Mesenchymal stem cell (in vitro differentiated cells and primary cell): ENCODE data around the gene ANKRD12.
A peak's percentile ranks its signal among the peaks of the same experiment; 100 is the strongest.

ENCODE experiments used
- DNase-seq: peaks from one replicate; pipeline ENCODE4 v3.0.0-alpha.2; 2013
- H2AFZ ChIP-seq: one replicate; pipeline ENCODE4 v1.6.1; 2013; ENCODE audit warnings: low read depth, mild to moderate bottlenecking, control low read depth, inconsistent platforms, low read length, moderate library complexity
- H2AK5ac ChIP-seq: 2 replicates; pipeline ENCODE4 v1.6.1; 2013; ENCODE audit warnings: low read length, moderate library complexity, mild to moderate bottlenecking, inconsistent platforms; ENCODE audit not compliant: severe bottlenecking
- H2BK120ac ChIP-seq: one replicate; pipeline ENCODE4 v1.6.1; 2013; ENCODE audit warnings: low read depth, mild to moderate bottlenecking, inconsistent platforms, low read length, moderate library complexity
- H2BK12ac ChIP-seq, 2 experiments: one replicate each; pipeline ENCODE4 v1.6.1; 2013; ENCODE audit warnings: inconsistent platforms in 2 of 2, low read length in 2 of 2, mild to moderate bottlenecking in 2 of 2, moderate library complexity in 2 of 2, control low read depth in 1 of 2
- H2BK15ac ChIP-seq: one replicate; pipeline ENCODE4 v1.6.1; 2013; ENCODE audit warnings: mild to moderate bottlenecking, low read depth, inconsistent platforms; ENCODE audit not compliant: poor library complexity, severe bottlenecking
- H2BK5ac ChIP-seq: 2 replicates; pipeline ENCODE4 v1.6.1; 2013; ENCODE audit warnings: low read depth, mild to moderate bottlenecking, low read length, control low read depth, inconsistent platforms; ENCODE audit not compliant: poor library complexity, severe bottlenecking
- H3K14ac ChIP-seq, 2 experiments: one replicate each; pipeline ENCODE4 v1.6.1; 2013; ENCODE audit warnings: inconsistent platforms in 2 of 2, low read length in 2 of 2, control low read depth in 1 of 2, mild to moderate bottlenecking in 1 of 2, moderate library complexity in 1 of 2
- H3K18ac ChIP-seq, 2 experiments: one replicate each; pipeline ENCODE4 v1.6.1; 2013; ENCODE audit warnings: inconsistent platforms in 2 of 2, low read length in 2 of 2, control low read depth in 1 of 2, low read depth in 1 of 2, mild to moderate bottlenecking in 1 of 2
- H3K23ac ChIP-seq, 2 experiments: one replicate each; pipeline ENCODE4 v1.6.1; 2013; ENCODE audit warnings: inconsistent platforms in 2 of 2, low read length in 2 of 2, mild to moderate bottlenecking in 2 of 2, moderate library complexity in 2 of 2, control low read depth in 1 of 2
- H3K27ac ChIP-seq: 2 replicates; pipeline ENCODE4 v1.5.1; 2013; ENCODE audit warnings: mild to moderate bottlenecking, moderate library complexity, low read length, control low read depth, inconsistent platforms; ENCODE audit not compliant: poor library complexity, severe bottlenecking
- H3K27me3 ChIP-seq, 2 experiments: 2 replicates each; pipeline versions ENCODE4 v1.6.1 to v1.7.0; 2013; ENCODE audit warnings: low read length in 2 of 2, mild to moderate bottlenecking in 2 of 2, moderate library complexity in 2 of 2, control low read depth in 1 of 2, inconsistent platforms in 1 of 2; ENCODE audit not compliant: control insufficient read depth in 1 of 2, insufficient read depth in 1 of 2
- H3K36me3 ChIP-seq, 2 experiments: 2 replicates each; pipeline versions ENCODE4 v1.6.1 to v1.7.0; 2013; ENCODE audit warnings: low read length in 2 of 2, control low read depth in 1 of 2, inconsistent platforms in 1 of 2, low read depth in 1 of 2, mild to moderate bottlenecking in 1 of 2; ENCODE audit not compliant: insufficient read depth in 2 of 2, control insufficient read depth in 1 of 2
- H3K4ac ChIP-seq, 2 experiments: one replicate each; pipeline ENCODE4 v1.6.1; 2013; ENCODE audit warnings: inconsistent platforms in 2 of 2, low read length in 2 of 2, mild to moderate bottlenecking in 2 of 2, moderate library complexity in 2 of 2, control low read depth in 1 of 2, low read depth in 1 of 2
- H3K4me1 ChIP-seq: 2 replicates; pipeline ENCODE4 v1.6.1; 2013; ENCODE audit warnings: low read depth, low read length, control low read depth; ENCODE audit not compliant: control insufficient read depth, insufficient read depth
- H3K4me2 ChIP-seq: 2 replicates; pipeline ENCODE4 v1.6.1; 2013; ENCODE audit warnings: low read length, mild to moderate bottlenecking, inconsistent platforms; ENCODE audit not compliant: poor library complexity, severe bottlenecking
- H3K4me3 ChIP-seq, 2 experiments: 2 replicates each; pipeline versions ENCODE4 v1.5.1 to v1.7.0; 2013; ENCODE audit warnings: low read length in 2 of 2, mild to moderate bottlenecking in 2 of 2, control low read depth in 1 of 2, low read depth in 1 of 2; ENCODE audit not compliant: insufficient read depth in 1 of 2
- H3K79me1 ChIP-seq: replicated peaks from 2 replicates; pipeline ENCODE4 v1.6.1; 2013; ENCODE audit warnings: mild to moderate bottlenecking, control low read depth, low read length, inconsistent platforms; ENCODE audit not compliant: poor library complexity, severe bottlenecking
- H3K9ac ChIP-seq: 2 replicates; pipeline ENCODE4 v1.7.0; 2013; ENCODE audit warnings: mild to moderate bottlenecking, low read length, moderate library complexity
- H3K9me3 ChIP-seq: 2 replicates; pipeline ENCODE4 v1.7.0; 2013; ENCODE audit warnings: mild to moderate bottlenecking, low read length; ENCODE audit not compliant: control insufficient read depth
- H4K8ac ChIP-seq: one replicate; pipeline ENCODE4 v1.6.1; 2013; ENCODE audit warnings: inconsistent platforms, mild to moderate bottlenecking, low read length, moderate library complexity
- H4K91ac ChIP-seq: one replicate; pipeline ENCODE4 v1.6.1; 2013; ENCODE audit warnings: mild to moderate bottlenecking, low read length, inconsistent platforms
- WGBS: methylation state at CpG from one replicate; pipeline ENCODE4 v1.1.7; 2013; ENCODE audit warnings: mixed read lengths; 5-methylcytosine and 5-hydroxymethylcytosine counted together

Gene ANKRD12

DNA sequence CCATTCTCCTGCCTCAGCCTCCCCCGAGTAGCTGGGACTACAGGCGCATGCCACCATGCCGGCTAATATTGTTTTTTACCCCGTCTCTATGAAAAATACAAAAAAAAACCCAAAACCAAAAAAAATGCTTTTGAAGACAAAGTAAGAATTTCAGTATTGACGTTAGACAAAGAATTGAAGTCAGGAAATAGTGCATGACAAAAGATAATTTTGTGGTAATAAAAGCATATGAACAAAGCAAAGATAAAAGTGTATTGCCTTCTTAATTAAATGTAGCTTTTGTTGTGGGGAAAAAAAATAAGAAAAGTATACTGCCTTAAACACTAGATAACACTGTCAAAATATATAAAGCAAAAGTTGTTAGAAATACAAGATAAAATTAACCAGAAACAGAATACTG is 86.8 kb downstream of the ANKRD12 start:
- H4K91ac ChIP-seq, result no peak overlapping the region
- H3K9me3 ChIP-seq, result no peaks in the 10 kb centered on the region
- H2BK120ac ChIP-seq, result no peak overlapping the region
- H2BK12ac ChIP-seq, result no peak overlapping the region
- H3K23ac ChIP-seq, result no peak overlapping the region
- peaks cover 4% of the 10 kb centered on the region for H3K79me1 ChIP-seq
- no peak overlapping the region for H3K9ac ChIP-seq
- H3K27ac ChIP-seq, result no peak overlapping the region
- no peak overlapping the region for H4K8ac ChIP-seq
- no peak overlapping the region for H2BK15ac ChIP-seq
- 100% methylated on average over 3 of the region's 5 CpGs for WGBS
- peak overlapping the region; percentile 19 for H2BK5ac ChIP-seq
- no peaks in the 10 kb centered on the region for H3K4me1 ChIP-seq
- H3K36me3 ChIP-seq, result peaks cover 3 to 99% of the 10 kb centered on the region in 2 experiments
- no peak overlapping the region for H3K4me2 ChIP-seq
- no peak overlapping the region for H3K18ac ChIP-seq
- H3K27me3 ChIP-seq, result no peaks in the 10 kb centered on the region
- H3K14ac ChIP-seq, result no peak overlapping the region
- H2AFZ ChIP-seq, result no peak overlapping the region
- H3K4me3 ChIP-seq, result no peak overlapping the region
- no peak for DNase-seq
- no peak overlapping the region for H2AK5ac ChIP-seq
- H3K4ac ChIP-seq, result no peak overlapping the region

- no peak overlapping the region for H2AFZ ChIP-seq
- H4K91ac ChIP-seq, result no peak overlapping the region
- no peak overlapping the region for H3K23ac ChIP-seq
- H4K8ac ChIP-seq, result no peak overlapping the region
- no peak overlapping the region for H2BK15ac ChIP-seq
- no peak overlapping the region for H3K4me2 ChIP-seq
- H3K9me3 ChIP-seq, result peaks cover 3% of the 10 kb centered on the region
- H3K36me3 ChIP-seq, result peaks cover 0 to 94% of the 10 kb centered on the region in 2 experiments
- no peak overlapping the region for H2AK5ac ChIP-seq
- peaks cover 5% of the 10 kb centered on the region for H3K79me1 ChIP-seq
- H2BK120ac ChIP-seq, result no peak overlapping the region
- no peak overlapping the region for H2BK12ac ChIP-seq
- H3K9ac ChIP-seq, result no peak overlapping the region
- H3K18ac ChIP-seq, result no peak overlapping the region
- no peak overlapping the region for H3K4me3 ChIP-seq
- H3K4me1 ChIP-seq, result no peaks in the 10 kb centered on the region
- H3K4ac ChIP-seq, result no peak overlapping the region
- no peak for DNase-seq
- H3K27ac ChIP-seq, result no peak overlapping the region
- no peak overlapping the region for H2BK5ac ChIP-seq
- H3K27me3 ChIP-seq, result no peaks in the 10 kb centered on the region
- no peak overlapping the region for H3K14ac ChIP-seq
These were observed 89.9 kb downstream of the ANKRD12 start for GRCh38 chr18:9226463-9226862.

DNA sequence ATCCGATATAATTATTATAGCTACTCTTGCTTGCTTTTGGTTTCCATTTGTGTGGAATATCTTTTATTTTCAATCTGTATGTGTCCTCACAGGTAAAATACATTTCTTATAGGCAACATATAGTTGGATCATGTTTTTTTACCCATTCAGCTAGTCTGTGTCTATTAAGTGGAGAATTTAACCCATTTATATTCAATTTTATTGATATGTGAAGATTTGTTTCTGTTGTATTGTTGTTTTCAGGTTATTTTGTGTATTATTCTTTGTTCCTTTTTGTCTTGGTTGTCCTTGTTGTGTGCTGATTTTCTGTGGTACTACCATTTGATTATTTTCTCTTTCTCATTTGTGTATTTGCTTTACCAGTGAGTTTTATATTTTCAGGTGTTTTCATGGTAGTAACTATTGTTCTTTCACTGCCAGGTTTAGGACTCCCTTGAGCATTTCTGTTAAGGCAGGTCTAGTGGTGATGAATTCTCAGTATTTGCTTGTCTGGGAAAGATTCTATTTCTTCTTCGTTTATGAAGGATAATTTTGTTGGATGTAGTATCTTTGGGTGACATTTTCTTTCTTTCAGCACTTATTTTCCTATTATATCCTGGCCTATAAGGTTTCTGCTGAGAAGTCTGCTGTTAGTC is 95.4 kb downstream of the ANKRD12 start:
- no peaks in the 10 kb centered on the region for H3K4me1 ChIP-seq
- no peak overlapping the region for H3K4me3 ChIP-seq
- peaks cover 12 to 90% of the 10 kb centered on the region in 2 experiments for H3K36me3 ChIP-seq
- no peak overlapping the region for H3K18ac ChIP-seq
- no peak overlapping the region for H3K4ac ChIP-seq
- no peak overlapping the region for H2BK15ac ChIP-seq
- DNase-seq, result no peak
- H4K91ac ChIP-seq, result no peak overlapping the region
- no peak overlapping the region for H2BK120ac ChIP-seq
- no peak overlapping the region for H2BK5ac ChIP-seq
- H2AK5ac ChIP-seq, result no peak overlapping the region
- no peak overlapping the region for H3K9ac ChIP-seq
- no peak overlapping the region for H3K27ac ChIP-seq
- H3K14ac ChIP-seq, result no peak overlapping the region
- no peak overlapping the region for H3K23ac ChIP-seq
- no peak overlapping the region for H2BK12ac ChIP-seq
- no peak overlapping the region for H2AFZ ChIP-seq
- no CpG with 5 or more reads among the region's 2 CpGs for WGBS
- peaks cover 16% of the 10 kb centered on the region for H3K9me3 ChIP-seq
- no peak overlapping the region for H3K4me2 ChIP-seq
- H4K8ac ChIP-seq, result no peak overlapping the region
- peaks cover 24% of the 10 kb centered on the region for H3K79me1 ChIP-seq
- no peaks in the 10 kb centered on the region for H3K27me3 ChIP-seq

DNA sequence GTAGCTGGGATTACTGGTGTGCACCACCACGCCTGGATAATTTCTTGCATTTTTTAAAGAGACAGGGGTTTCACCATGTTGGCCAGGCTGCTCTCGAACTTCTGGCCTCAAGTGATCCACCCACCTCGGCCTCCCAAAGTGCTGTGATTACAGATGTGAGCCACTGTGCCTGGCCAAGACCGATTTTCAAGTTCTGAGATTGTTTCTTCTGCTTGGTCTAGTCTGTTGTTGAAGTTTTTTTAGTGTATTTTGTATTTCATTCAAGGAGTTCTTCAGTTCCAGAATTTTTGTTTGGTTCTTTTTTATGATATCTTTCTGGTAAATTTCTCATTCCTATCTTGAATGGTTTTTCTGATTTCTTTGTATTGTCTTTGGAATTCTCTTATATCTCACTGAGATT is 96.4 kb downstream of the ANKRD12 start:
- H3K36me3 ChIP-seq, result peaks cover 12 to 90% of the 10 kb centered on the region in 2 experiments

More for the DNA sequence above, 96.4 kb downstream of the ANKRD12 start:
- Histone ChIP-seq H3K27me3 (no peaks in the 10 kb centered on the region), H3K4me2 (no peak overlapping the region), H2AFZ (no peak overlapping the region), H2AK5ac (no peak overlapping the region), H3K4ac (no peak overlapping the region), H3K79me1 (peaks cover 26% of the 10 kb centered on the region), H4K8ac (no peak overlapping the region), H3K9me3 (peaks cover 16% of the 10 kb centered on the region), H2BK5ac (no peak overlapping the region), H3K4me1 (no peaks in the 10 kb centered on the region), H3K27ac (no peak overlapping the region), H2BK15ac (no peak overlapping the region), H3K4me3 (no peak overlapping the region), H4K91ac (no peak overlapping the region), H3K9ac (no peak overlapping the region), H2BK12ac (no peak overlapping the region), H3K23ac (no peak overlapping the region), H3K14ac (no peak overlapping the region), H2BK120ac (no peak overlapping the region), H3K18ac (no peak overlapping the region)
- 96% methylated on average over 4 of the region's 4 CpGs for WGBS
- DNase-seq, result no peak
